Measurements from ENCODE around the gene MYRIP. TPM values are rescaled to one million over a fixed set of nuclear protein-coding genes. Genes with fewer than 3 reads are reported as not detected.

Gene MYRIP
- total RNA-seq, 1 donor from 2014 or later = 0.70 TPM

DNA sequence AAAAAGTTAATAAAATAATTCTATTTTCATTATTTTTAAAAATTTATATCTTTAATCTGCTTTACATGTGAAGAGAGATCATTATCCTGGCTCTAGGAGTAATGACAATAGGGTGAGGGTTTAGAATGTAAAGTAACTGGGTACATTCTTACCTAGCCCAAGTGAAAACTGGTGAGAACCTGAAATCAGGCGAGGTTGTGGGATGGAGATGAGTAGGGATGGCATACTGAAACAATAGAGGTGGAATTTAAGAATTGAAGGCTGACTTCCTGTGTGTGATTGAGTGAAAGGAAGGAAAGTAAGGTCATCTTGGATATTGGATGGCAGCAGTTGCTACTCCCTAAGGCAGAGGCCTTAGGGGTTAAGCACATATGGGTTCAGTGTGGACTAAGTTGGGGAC, 82.7 kb downstream of the MYRIP start:
- intact Hi-C loops (cut with DNase I) = no loop called here
- DNase-seq (ENCODE audit: low spot score) = no peak

DNA sequence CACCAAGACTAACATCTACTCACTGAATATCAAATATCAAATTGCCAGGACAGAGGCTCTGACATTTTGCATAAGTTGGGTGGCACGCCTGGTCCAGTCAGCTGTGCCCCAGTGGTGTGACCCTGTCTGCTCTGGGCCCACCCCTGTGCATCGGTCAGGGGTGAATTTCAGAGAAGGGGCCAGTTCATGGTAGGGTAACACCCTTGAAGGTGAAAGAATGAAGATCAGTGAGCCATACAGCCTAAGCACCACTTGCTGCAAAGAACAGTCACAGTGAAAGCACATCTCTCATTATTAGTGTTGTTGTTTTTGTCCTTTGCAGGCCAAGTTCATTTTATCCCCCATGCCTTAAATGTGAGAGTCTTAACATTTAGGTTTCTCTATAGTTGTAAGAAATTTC, 86.8 kb downstream of the MYRIP start:
- no peak for DNase-seq (ENCODE audit: low spot score)
- intact Hi-C loops (cut with DNase I) = no loop called here

DNA sequence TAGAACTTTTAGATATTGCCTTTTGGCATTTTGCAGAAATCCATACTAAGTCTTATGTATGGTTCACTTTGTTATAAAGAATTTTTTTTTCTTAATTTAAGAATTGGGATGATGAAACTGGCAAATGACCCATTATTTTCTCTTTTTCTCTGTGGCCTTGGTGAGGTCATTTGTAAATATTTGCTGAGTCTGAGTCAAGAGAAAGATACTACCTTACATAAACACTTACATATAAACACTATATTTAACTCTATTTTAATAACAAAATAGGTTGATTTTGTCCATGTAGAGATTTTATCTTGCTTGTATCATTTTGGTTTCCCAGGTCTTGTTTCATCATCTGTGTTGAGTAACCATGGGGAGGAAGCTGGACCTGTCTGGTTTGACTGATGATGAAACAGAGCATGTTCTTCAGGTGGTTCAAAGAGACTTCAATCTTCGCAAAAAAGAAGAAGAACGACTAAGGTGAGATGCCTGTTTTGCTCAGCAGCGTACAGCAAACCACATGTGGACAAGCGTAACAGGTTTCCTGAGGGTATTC, 91.1 kb downstream of the MYRIP start:
- DNase-seq (ENCODE audit: low spot score) = no peak
- intact Hi-C loops (cut with DNase I) = no loop called here

DNA sequence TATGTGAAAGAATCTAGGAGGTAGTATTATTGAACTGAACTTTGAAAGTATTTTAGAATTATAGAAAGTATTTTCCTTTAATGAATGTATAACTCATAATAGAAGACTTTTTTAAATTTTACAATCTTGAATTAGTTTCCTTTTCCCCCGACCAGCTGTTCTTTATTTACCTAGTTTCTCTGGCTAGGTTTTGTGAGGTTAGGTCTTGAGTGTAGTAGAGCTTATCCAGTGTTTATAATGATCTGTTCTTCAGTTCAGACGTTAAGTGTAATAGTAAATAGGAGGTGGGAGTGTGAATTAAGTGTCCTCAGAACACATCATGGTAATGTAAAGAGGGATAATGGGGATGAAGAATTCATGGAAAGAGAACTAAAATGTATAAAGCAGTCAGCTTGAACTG, 93.8 kb downstream of the MYRIP start:
- intact Hi-C loops (cut with DNase I) = no loop called here
- DNase-seq (ENCODE audit: low spot score) = no peak

DNA sequence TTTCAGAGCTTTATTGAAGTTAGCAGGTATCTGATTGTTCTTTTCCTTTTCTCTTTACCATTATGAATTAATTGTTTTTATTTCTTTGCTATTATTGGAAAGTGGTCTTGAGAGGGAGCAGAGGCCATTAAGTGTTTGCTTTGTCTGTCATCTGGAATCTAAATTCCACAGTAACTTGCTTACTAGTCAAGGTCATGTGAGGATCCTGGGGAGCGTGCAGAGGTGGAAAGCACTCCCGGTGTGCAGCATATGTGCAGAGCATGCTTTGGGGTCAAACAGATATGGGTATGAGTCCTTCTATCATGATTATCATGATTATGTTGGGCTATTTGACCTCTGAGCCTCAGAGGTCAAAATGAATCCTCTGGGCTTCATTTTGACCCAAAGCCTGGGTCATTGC, 96.4 kb downstream of the MYRIP start:
- DNase-seq (ENCODE audit: low spot score) = no peak
- intact Hi-C loops (cut with DNase I) = no loop called here

DNA sequence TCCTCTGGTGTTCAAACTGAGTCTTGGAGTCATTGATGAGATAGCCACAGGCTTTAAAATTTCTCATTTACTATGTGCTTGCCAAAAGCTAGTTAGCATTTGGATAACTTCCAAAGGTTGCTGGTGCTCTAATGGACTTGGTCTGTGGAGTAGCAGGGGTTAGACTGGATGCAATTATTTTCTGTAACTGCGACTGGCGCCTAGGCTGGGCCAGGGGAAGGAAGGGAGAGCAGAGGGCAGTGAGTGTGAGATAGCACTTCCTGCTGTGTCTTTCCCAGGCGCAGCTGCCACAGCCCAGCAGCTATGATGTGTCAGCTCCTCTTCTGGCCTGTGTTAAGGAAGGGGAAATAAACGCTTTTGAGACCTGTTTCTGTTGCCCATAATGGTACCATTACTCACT, 98.6 kb downstream of the MYRIP start:
- intact Hi-C loops (cut with DNase I) = no loop called here
- peak; percentile 81 for DNase-seq (ENCODE audit: low spot score)

DNA sequence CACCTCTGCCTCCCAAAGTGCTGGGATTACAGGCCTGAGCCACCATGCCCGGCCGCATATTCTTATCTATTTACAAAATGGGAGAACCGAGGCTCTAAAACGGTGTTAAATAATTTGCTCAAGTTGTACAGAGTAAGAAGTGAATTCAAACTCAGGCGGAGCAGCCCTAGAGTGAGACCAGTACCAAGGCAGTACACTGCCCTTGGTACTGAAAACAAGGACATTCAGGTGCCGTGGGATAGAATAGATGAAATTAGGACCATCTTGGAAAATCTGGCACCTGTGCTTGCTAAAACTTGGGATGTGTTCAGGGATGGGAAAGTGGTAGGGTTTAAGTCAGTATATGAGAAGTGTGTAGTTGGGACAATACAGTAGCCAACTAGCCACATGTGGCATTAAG, 100.7 kb downstream of the MYRIP start:
- DNase-seq (ENCODE audit: low spot score) = no peak

DNA sequence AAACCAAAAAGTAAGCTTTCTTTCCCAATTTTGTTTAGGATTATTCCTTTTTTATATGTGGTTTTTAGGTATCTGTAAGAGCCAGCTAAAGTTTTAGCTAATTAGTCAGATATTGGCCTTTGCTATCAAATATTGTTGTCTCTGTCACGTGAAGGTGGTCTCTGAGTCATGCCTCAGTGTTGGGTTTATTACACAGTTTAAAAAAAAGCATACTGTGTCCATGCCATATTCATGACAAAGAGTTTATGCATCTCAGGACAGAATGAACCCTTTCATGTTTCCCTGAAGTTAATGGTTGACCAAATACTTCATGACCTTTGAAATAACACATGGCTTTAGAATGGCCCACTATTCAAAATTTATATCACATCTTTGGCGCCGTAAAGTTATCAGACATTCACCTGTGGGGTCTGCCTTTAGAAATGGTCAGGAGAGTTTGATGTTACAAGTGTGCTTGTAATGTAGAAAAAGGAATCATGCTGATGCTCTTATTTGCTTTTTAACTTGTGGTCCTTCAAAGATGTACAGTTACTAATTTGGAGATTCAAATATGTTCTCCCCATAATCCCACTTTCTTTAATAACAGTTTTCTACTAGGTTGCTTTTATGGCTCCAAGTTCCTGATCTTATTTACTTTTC, 101.5 kb downstream of the MYRIP start:
- no peak for DNase-seq (ENCODE audit: low spot score)
- intact Hi-C loops (cut with DNase I) = loop anchor here (5.0 kb wide), 1 partner anchor 51 kb away; no protein-coding TSS in a partner anchor

More for the DNA sequence above, 100.7 kb downstream of the MYRIP start:
- intact Hi-C loops (cut with DNase I) = loop anchor here (5.0 kb wide), 1 partner anchor 52 kb away; no protein-coding TSS in a partner anchor

DNA sequence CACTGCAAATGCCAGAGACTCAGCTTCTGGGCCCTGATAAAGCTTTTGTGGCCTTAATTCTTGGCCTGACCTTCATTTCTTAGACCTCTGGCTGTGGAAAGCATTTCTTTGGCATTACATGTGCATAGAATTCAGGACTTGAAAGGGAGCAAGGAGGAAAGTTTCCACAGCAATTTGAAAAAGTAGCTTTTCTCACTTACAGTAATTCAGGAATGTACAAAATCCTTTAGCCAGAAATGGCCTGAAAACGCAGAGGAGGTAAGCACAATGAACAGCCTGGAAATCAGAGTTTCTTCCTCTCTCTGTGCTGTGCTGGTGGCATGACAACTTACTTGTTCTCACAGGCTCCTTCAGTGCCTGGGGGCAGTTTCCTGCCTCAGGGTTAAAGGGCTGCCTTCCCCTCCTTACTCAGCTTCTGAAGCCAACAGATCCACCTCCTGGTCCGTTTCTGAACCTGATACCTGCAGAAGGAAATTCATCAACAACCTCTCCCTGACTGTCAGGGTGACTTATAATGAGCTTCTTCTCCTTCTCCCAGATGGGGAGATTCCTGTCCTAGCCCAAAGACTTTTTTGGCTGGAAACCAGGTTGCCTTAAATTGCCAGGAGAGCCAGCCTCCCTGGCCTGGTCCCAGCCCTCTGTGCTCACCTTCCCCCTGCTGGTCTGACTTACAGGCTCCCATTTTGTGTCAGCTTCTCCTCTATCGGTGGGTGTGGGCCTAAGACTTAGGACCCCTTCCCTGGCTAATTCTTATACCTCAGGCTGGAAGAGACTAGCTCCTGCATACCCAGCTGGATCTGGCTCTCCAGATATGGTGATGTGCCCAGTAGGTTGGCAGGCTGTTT, 102.3 kb downstream of the MYRIP start:
- intact Hi-C loops (cut with DNase I) = loop anchor here (5.0 kb wide), 1 partner anchor 51 kb away; no protein-coding TSS in a partner anchor
- DNase-seq (ENCODE audit: low spot score) = no peak

DNA sequence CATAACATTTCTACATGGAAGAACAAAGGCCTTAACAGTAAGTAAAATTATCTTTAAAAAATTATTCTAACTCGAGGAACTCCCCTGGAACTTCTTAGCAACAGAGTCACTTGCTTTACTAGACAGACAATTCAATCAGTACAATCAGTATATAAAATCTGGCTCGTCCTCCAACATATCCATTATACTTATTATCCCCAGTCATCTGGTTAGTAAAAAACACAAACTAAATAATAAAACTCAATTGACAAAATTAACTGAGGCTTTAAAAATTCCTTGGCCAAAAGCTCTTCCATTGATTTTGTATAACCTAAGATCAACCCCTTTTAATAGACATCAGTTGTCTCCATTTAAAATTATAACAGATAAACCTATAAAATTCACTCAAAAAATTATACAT, 105.6 kb downstream of the MYRIP start:
- intact Hi-C loops (cut with DNase I) = no loop called here

DNA sequence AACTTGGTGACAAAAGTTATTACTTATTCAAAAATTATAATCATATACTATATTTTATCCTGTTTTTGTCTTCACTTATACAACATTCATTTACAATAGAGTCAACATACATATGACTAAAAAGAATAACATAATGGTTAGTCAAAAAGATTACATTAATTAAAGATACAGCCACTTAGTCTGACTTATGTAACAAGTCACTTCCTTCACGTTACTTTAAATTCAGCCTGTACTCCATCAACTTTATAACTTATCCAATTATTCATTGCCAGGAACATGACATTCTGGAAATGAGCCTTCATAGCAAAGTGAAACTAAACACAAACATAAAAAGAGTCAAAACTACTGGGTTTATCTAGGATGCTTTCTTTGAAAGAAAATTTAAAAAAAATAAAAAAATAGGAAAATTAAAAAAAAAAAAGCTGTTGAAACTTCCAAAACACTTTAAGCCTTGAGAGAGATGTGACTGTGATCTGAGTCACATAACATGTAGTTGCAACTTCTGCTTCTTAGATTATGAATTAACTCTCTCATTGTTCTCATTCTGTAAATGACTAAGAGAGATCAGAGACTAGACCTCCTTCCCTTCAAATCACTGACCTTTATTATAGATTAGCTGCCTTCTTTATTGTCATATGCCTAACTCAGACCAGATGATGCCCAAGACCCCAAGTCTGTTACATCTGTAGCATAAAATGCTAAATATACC, 107.8 kb downstream of the MYRIP start:
- intact Hi-C loops (cut with DNase I) = no loop called here
- no peak for DNase-seq (ENCODE audit: low spot score)

More for the DNA sequence above, 105.6 kb downstream of the MYRIP start:
- no peak for DNase-seq (ENCODE audit: low spot score)

DNA sequence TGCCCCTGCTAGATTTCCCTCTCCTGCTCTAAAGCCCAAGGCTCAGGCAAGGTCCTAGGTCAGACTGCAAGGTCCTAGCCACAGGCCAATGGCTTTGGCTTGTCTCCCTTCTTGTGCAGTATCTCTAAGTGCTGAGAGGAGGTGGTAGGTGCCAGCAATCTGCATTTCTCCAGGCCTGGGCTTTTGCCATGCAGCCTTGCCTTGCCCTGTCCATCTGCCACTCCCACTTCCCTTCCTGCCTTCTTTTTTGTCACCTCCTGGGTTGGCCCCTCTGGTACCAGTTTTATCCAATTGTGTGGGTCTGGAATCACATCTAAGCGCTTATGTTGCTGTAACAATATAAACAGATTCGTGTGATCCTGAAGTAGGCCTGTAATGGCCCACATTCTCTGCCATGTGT, 109.9 kb downstream of the MYRIP start:
- DNase-seq (ENCODE audit: low spot score) = no peak

DNA sequence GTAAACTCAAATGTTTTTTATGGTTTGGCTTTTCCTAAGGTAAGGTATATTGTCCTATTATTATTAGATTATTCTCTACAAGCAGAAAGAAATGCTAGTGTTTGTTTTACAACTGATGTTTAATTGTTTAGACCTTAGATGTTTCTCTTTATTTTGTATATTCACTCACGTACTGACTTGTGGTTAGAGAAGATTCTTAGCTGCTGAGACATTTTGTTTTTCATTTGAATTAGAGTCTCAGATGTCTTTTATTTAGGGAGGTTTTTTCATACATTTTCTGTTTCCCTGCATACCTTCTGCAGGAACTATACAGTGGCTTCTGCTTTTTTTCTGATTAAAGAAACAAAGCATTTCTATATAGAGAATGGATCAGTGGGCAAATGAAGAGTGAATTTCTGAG, 110.9 kb downstream of the MYRIP start:
- intact Hi-C loops (cut with DNase I) = no loop called here
- no peak for DNase-seq (ENCODE audit: low spot score)

More for the DNA sequence above, 109.9 kb downstream of the MYRIP start:
- intact Hi-C loops (cut with DNase I) = no loop called here

DNA sequence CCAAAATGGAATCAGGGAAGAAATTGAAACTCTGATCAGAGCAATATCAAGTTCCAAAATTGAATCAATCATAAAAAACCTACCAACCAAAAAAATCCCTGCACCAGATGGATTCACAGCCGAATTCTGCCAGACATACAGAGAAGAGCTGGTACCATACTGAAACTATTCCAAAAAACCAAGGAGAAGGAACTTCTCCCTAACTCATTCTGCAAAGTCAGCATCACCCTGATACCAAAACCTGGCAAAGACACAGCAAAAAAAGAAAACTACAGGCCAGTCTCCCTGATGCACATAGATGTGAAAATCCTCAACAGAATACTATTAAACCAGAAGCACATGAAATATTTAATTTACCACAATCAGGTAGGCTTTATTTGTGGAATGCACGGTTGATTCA, 118.1 kb downstream of the MYRIP start:
- no peak for DNase-seq (ENCODE audit: low spot score)
- intact Hi-C loops (cut with DNase I) = no loop called here

DNA sequence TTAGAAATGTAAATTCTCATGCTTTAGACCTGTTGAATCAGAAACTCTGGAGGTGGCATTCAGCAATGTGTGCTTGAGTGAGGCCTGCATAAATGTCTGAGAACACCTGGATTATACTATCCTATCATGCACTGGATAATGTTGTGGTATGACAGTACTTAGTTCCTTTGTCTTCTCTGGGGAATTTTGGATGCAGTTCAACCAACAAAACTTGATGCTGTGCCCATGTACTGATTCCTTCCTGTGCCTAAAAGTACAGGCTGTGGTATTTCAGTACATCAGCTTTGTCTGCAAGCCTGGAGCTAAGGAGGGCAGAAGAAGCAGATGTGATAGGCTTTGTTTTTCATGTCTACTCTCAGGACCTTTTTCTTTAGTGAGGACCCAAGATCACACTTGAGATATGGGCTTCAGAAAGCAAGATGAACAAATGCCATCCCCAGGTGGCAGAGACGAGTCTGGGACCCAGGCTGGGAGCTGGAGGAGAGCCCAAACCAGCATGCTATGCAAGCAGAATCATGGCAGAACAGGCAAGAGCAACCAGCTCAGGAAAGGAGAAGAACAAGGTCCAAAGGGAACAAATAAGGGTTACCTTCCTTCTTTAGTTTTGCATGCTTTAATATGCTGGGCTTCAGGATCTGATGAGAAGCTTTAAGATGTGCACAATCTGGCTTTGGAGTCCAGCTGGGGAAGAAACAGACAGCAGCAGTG, 124.7 kb downstream of the MYRIP start:
- no peak for DNase-seq (ENCODE audit: low spot score)

DNA sequence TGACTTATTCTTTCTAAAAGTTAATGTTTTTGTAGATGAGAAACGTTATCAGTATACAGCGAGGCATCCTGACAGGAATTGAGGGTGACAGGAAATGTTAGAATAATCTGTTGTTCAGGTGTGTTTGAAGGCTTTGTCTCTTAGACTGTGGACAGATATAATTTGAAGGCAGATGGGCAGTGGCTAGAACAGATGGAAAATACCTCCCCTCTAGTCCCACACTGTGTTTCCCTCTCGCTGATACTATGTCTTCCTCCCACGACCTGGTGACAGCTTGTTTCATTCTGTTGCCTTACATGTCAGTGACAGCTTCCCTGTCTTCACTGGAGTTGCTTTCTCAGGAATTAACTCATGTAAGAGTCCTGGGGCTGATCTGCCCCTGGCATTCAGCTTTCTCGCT, 125.3 kb downstream of the MYRIP start:
- DNase-seq (ENCODE audit: low spot score) = no peak
- intact Hi-C loops (cut with DNase I) = no loop called here

More for the DNA sequence above, 124.7 kb downstream of the MYRIP start:
- intact Hi-C loops (cut with DNase I) = no loop called here

DNA sequence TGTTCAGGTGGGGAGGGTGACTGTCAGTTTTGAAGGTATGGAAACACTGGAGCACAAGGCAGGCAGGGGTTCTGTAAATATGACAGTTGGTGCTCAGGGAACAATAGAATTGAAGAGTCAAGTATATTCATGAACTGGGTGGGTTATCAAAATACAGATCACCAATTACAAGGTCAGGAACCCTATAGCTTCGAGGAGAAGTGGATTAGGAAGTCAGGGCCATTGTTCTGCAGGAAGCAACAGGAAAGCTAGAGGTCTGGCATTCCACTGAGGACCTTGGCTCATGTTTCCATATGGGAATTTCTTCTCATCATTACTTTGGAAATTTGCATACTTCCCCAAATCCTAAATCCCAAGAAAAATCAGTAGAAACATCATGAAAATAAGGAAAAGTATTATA, 125.9 kb downstream of the MYRIP start:
- intact Hi-C loops (cut with DNase I) = no loop called here
- no peak for DNase-seq (ENCODE audit: low spot score)

DNA sequence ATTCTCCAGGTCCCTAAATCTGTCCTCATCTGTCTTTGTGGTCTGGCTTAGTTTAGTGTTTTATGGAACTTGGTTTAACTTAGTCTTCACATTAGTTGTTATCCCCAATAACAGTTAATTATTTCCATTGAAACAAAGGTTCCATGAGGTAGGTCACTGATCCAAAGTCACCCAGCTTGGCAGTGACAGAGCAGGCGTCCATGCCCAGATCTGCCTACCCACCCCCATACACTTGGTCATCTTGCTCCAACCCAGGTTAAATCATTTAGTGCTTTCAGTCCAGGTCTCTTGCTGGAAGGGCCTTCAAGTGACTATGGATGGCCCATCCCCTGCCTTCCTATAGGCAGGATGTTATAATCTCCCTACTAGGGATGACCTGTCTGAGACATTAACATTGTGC, 127.4 kb downstream of the MYRIP start:
- intact Hi-C loops (cut with DNase I) = no loop called here
- DNase-seq (ENCODE audit: low spot score) = no peak

DNA sequence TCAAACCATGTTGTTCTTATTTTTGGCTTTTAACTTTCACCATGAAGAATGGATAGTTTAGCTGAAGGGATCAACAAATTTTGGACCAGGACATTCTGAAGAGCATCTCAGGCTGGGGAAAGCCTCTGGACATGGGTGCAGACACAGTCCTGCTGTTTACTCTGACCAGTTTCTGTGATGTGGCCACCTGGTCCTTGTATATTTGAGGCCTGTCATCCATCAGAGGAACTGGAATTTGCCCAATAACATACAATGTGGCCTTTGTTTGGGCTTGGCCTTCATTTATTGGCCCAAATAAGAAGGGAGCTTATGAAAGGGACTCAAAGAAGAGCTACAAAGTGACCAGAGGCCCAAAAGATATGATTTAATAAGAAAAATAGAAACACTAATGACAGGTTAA, 127.9 kb downstream of the MYRIP start:
- intact Hi-C loops (cut with DNase I) = no loop called here
- DNase-seq (ENCODE audit: low spot score) = no peak

DNA sequence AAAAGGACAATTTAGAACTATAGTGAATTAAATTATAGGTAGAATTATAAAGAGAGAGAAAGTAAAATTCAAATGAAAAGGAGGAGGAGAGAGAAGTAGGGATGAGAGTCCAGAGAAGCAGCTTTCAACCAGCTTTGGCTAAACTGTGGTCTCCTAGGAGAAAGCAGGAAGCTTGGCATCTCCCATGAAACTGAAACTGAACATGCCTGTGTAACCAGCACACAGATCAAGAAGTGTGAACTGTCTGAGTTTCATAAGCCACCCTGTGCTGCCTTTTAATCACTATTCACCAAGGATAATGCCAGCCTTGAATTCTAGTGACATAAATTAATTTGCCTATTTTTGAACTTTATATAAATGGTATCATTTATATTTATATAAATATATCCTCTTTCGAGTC, 128.5 kb downstream of the MYRIP start:
- intact Hi-C loops (cut with DNase I) = no loop called here
- no peak for DNase-seq (ENCODE audit: low spot score)
